A549 treated with dexamethasone at 1 μM for 4 hours (cell line): ENCODE data around the gene ALDH3B1. TPM values are rescaled to one million over a fixed set of nuclear protein-coding genes. Genes with fewer than 3 reads are reported as not detected.

Source experiments
- total RNA-seq: library from RNA; stranded (reverse); fragments of 200-300 nt; extraction: Qiagen RNA extraction; gene quantifications from 5 replicates; pipeline ENCODE4 v1.2.3, GENCODE V29; 2022

ALDH3B1 gene, protein sequence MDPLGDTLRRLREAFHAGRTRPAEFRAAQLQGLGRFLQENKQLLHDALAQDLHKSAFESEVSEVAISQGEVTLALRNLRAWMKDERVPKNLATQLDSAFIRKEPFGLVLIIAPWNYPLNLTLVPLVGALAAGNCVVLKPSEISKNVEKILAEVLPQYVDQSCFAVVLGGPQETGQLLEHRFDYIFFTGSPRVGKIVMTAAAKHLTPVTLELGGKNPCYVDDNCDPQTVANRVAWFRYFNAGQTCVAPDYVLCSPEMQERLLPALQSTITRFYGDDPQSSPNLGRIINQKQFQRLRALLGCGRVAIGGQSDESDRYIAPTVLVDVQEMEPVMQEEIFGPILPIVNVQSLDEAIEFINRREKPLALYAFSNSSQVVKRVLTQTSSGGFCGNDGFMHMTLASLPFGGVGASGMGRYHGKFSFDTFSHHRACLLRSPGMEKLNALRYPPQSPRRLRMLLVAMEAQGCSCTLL
- total RNA-seq = 107 to 145 TPM (median 128 TPM) in 5 replicates

DNA sequence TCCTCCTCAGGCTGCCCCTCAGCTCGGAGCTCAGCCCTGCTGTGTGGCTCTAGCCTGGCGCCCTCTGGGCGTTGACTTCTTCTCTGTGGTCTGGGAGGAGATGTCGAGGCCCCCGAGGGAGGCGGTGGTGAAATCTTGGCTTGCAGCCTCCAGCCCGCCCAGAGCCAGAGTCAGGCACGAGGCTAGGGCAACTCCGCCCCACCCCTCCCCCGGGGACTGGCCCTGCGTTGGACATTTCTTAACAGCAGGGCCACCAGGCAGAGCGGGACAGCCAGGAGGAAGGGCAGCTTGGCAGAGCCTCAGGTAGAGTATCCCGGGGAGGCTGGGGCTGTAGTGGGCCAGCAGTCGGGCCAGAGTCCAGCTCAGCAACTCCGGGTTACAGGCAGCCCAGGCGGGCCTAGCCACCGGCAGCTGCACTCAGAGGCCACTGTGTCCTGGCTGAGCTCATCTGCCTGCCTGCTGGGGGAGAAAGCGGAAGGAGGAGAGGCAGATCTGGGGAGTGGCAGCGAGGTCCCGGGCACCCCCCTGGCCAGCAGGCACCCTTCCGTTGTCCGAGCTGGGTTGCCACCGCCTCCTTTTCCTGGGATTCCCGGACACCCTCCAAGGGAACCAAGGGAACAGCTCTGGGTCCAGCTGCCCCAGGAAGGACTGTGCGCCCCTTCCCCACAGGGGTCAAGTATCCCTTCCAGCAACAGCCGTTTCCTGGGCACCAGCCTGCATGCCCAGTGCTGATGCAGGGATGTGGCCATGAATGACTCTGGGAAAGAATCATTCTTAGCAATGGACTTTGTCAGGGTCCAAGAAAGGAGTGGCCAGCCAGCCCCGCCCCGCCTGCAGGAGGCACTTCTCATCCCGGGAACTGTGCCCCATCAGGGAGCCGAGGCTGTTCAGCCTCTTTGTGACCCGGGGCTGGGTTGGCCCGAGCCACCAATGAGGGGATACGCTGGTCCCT, at the start of gene ALDH3B1:
TSS of gene ALDH3B1 (plus strand) at position 238 of the 952 bp plus-strand sequence. CDS start 4,971 bp downstream, outside the sequence.

DNA sequence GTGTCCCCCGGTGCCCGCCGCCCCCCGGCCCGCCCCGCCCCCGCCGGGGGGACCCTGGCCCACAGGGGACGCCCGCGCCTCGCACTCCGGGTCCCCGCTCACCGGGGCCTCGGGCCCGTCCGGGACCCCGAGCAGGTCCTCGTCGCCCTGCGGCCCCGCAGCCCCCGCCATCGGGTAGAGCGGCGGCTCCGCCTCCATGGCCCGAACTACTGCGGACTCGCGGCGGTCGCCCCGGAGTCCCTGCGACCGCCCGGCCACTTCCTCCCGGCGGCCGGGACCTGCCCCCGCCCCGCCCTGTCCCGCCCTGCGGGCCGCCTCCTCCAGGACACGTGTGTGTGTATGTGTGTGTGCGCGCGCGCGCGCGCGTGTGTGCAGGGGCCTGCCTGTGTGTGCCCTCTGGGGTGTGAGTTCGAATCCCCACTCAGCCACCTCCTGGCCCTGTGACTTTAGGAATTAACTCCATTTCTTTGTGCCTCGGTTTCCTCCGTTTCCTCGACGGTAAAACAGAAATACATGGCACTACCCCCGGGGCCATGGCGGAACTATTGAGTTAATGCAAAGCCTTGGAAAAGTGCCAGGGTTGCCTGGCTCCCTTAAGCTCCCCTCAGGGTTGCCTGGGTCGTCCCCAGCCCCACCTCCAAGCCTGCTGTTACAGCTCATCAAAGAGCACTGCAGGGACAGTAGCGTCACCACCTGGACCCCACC, 6.1 kb upstream of the ALDH3B1 start, which contains the start of gene UNC93B1:
TSS of gene UNC93B1 (minus strand) at position 252 of the 705 bp plus-strand sequence. CDS start at position 198, 54 bp downstream.

DNA sequence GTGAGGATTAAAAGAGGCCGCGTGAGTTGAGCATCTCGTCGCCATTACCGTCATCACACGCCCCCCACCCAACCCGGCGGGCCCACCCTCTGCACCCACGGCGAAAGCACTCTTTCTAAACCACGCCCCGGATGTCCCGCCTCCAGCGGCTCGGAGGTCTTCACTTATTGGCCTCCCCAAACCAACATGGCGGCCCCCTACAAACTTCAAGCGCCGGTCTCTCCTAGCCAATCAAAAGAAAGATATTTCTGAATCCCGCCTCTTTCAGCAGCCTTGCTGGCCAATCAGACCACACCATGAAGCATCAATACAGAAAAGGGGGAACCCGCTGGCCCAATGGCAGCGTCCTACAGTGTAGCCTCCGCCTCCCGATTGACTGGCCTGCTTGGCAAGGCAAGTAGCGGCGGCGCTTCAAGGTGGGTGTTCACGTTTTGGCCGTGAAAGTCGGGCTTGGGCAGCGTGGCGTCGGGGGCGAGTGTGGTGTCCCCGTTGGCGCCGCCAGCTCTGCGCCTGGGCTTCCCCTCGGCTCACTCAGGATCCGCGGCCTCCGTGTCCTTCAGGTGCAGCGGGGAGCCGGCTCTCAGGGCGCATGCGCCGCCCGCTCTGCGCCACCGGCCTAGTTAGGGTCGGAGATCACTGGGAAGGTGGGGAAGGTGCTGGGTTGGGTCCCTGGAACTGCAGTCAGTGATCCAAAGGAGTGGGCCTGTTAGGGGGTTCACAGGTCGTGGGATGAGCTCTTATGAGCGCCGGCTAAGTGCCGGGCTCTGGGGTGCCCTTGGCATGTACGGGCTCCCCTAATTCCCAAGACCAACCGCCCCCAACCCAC, 20.4 kb downstream of the ALDH3B1 start, which contains the start of gene NDUFS8:
TSS of gene NDUFS8 (plus strand) at position 364 of the 826 bp plus-strand sequence. CDS start 1,471 bp downstream, outside the sequence.

DNA sequence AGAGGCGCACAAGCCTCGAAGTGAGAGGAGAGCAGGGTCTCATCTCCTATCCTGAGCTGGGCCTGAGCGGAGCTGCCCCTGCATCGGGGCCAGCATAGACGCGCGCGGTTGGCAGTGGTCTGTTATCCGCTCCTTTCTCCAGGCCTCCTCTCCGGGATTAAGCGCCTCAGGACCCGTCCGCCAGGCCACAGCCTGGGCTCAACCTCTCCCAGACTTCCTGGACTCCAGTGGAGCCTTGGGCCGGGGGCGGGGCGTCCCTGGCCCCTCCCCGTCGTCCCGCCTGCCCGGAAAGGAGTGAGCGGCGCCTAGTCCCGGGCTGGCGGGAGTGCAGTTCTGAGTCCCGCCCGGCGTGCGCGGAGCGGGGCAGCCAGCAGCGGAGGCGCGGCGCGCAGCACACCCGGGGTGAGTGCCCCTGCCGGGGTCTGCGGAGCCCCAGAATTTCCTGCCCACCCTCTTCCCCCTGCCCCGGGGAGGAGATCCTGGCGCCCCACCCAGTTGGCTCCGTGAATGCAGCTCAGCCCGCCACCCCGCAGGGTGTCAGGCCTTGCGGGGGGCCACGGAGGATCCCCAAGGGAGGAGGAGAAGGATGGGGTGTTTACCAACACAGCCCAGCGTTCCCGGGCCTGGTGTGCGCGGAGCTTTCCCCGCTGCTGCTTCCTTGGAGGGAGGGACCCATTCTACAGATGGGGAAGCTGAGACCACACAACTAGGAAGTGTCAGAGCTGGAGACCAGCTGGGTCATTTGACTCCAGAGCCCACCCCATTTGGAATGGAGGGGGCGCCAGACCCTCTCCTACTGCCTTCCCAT, 28.8 kb downstream of the ALDH3B1 start, which contains the start of gene TCIRG1:
TSS of gene TCIRG1 (plus strand) at position 308 of the 808 bp plus-strand sequence. CDS start 2,247 bp downstream, outside the sequence.

Other genes starting within 250 kb of the ALDH3B1 start
- gene UNC93B1, start 6.2 kb upstream of the ALDH3B1 start, total RNA-seq = 48.3 to 78.7 TPM (median 69.8 TPM) in 5 replicates
- 256 to 362 TPM (median 333 TPM) in 5 replicates for gene NDUFS8, start 20.4 kb downstream of the ALDH3B1 start, total RNA-seq
- gene TCIRG1, start 28.7 kb downstream of the ALDH3B1 start, total RNA-seq = 51.9 to 136 TPM (median 107 TPM) in 5 replicates
- gene CHKA, start 111.1 kb downstream of the ALDH3B1 start, total RNA-seq = 34.3 to 41.6 TPM (median 39.2 TPM) in 5 replicates
- gene KMT5B, start 203.0 kb downstream of the ALDH3B1 start, total RNA-seq = 20.4 to 26.6 TPM (median 24.4 TPM) in 5 replicates